ENCODE measurements around the gene TMED8.

DNA sequence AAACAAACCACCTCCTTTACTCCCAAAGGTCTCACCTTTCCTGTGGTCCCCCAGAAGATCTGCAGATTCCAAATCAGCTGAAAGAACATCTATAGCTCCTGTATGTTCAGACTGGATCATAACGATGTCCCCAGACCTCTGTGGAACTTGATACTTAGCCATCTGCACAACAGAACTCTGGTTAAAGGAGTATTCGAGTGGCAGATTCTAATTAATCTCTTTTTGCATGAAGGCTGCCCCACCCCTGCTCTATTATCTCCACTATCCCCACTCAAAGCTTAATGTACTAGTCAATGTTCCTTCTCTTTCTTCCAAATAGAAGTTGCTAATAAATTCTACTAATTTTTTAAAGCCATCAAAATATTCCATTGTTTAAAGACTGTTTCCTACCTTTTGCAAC is 33.2 kb downstream of the TMED8 start:
- TF ChIP-seq, protein P1, sequence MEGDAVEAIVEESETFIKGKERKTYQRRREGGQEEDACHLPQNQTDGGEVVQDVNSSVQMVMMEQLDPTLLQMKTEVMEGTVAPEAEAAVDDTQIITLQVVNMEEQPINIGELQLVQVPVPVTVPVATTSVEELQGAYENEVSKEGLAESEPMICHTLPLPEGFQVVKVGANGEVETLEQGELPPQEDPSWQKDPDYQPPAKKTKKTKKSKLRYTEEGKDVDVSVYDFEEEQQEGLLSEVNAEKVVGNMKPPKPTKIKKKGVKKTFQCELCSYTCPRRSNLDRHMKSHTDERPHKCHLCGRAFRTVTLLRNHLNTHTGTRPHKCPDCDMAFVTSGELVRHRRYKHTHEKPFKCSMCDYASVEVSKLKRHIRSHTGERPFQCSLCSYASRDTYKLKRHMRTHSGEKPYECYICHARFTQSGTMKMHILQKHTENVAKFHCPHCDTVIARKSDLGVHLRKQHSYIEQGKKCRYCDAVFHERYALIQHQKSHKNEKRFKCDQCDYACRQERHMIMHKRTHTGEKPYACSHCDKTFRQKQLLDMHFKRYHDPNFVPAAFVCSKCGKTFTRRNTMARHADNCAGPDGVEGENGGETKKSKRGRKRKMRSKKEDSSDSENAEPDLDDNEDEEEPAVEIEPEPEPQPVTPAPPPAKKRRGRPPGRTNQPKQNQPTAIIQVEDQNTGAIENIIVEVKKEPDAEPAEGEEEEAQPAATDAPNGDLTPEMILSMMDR (optimal IDR thresholded peaks at IDR 0.05 in 1 of 3, IDR thresholded peaks at IDR 0.05 in 1 of 3, conservative IDR thresholded peaks at IDR 0.05 in 1 of 3; ENCODE audit: extremely low read depth in 1 of 3, insufficient read depth in 2 of 3, low read length in 3 of 3) = no peak
- no peak for TF ChIP-seq EZH2 (IDR thresholded peaks at IDR 0.05; ENCODE audit: low read length)

All from keratinocyte (primary cell).